H1 (cell line): ENCODE data around the gene GPRASP2. TPM values are rescaled to one million over a fixed set of nuclear protein-coding genes. Genes with fewer than 3 reads are reported as not detected.

ENCODE experiments used
- CTCF ChIA-PET: fragments of 300-600 bp; sonication (Branson Sonifier 250); formaldehyde crosslinking; loops from one replicate; lab custom pipeline; 2021; ENCODE audit not compliant: partially characterized antibody; lab: Charles Lee
- POLR2A ChIA-PET: fragments of 300-600 bp; sonication (Branson Sonifier 250); formaldehyde crosslinking; loops from one replicate; lab custom pipeline; 2021; ENCODE audit warnings: inconsistent platforms; ENCODE audit not compliant: partially characterized antibody; lab: Charles Lee
- DNase-seq, 2 experiments: peaks; one replicate each; pipeline versions ENCODE4 v3.0.0 to v3.0.0-alpha.2; 2010 to 2022; ENCODE audit warnings: low spot score in 2 of 2, low read depth in 1 of 2, mixed read lengths in 1 of 2
- FAIRE-seq: peaks from 2 replicates; lab custom pipeline; 2011; peaks lifted over from hg19 to GRCh38; lab: Jason Lieb, UNC
- H2AFZ ChIP-seq: 2 replicates; pipeline ENCODE4 v1.8.1; 2012; ENCODE audit warnings: low read length, inconsistent platforms
- H2AK5ac ChIP-seq: 2 replicates; pipeline ENCODE4 v1.6.1; 2013; ENCODE audit warnings: low read depth, low read length
- H2BK120ac ChIP-seq: replicated peaks from 2 replicates; pipeline ENCODE3; 2013; ENCODE audit warnings: low read depth, low read length, inconsistent platforms
- H2BK12ac ChIP-seq: 2 replicates; pipeline ENCODE4 v1.6.1; 2013; ENCODE audit warnings: low read depth, low read length
- H2BK15ac ChIP-seq: 2 replicates; pipeline ENCODE4 v1.6.1; 2013; ENCODE audit warnings: low read length
- H2BK20ac ChIP-seq: 2 replicates; pipeline ENCODE4 v1.6.1; 2013; ENCODE audit warnings: low read length
- H2BK5ac ChIP-seq: 2 replicates; pipeline ENCODE4 v1.6.1; 2013; ENCODE audit warnings: low read depth, low read length
- H3K14ac ChIP-seq: 2 replicates; pipeline ENCODE4 v1.6.1; 2013; ENCODE audit warnings: inconsistent platforms; ENCODE audit not compliant: insufficient read length
- H3K18ac ChIP-seq: 2 replicates; pipeline ENCODE4 v1.6.1; 2013; ENCODE audit warnings: low read length; ENCODE audit errors: extremely low read depth
- H3K23ac ChIP-seq: 2 replicates; pipeline ENCODE4 v1.6.1; 2013; ENCODE audit warnings: inconsistent platforms; ENCODE audit not compliant: insufficient read length
- H3K23me2 ChIP-seq: 2 replicates; pipeline ENCODE4 v1.6.1; 2013; ENCODE audit warnings: low read depth, low read length
- H3K27ac ChIP-seq: 2 replicates; pipeline ENCODE4 v1.6.1; 2011; ENCODE audit warnings: low read depth, low read length, inconsistent platforms
- H3K27me3 ChIP-seq, 4 experiments: replicated peaks in 1 of 4; 1 replicate in 1 of 4; 2 replicates in 3 of 4; pipeline versions ENCODE4 v1.6.1 to v1.8.1; 2011 to 2013; ENCODE audit warnings: low read length in 3 of 4, mild to moderate bottlenecking in 3 of 4, inconsistent platforms in 2 of 4, mixed read lengths in 2 of 4, moderate library complexity in 1 of 4; ENCODE audit not compliant: control insufficient read depth in 3 of 4, insufficient read depth in 3 of 4; ENCODE audit errors: extremely low read depth in 1 of 4
- H3K36me3 ChIP-seq, 4 experiments: 2 replicates each; pipeline versions ENCODE4 v1.6.1 to v1.8.1; 2011 to 2013; ENCODE audit warnings: mild to moderate bottlenecking in 4 of 4, low read length in 3 of 4, moderate library complexity in 2 of 4, control low read depth in 1 of 4, inconsistent platforms in 1 of 4; ENCODE audit not compliant: insufficient read depth in 4 of 4, control insufficient read depth in 2 of 4
- H3K4ac ChIP-seq: replicated peaks from 2 replicates; pipeline ENCODE3; 2013; ENCODE audit warnings: low read length, low read depth, mixed read lengths, inconsistent platforms; ENCODE audit not compliant: insufficient read length
- H3K4me1 ChIP-seq, 4 experiments: replicated peaks in 1 of 4; 1 replicate in 1 of 4; 2 replicates in 3 of 4; pipeline versions ENCODE4 v1.6.1 to v1.8.1; 2011 to 2013; ENCODE audit warnings: low read length in 3 of 4, inconsistent platforms in 2 of 4, mixed read lengths in 1 of 4; ENCODE audit not compliant: insufficient read depth in 4 of 4, control insufficient read depth in 3 of 4
- H3K4me2 ChIP-seq, 2 experiments: 2 replicates each; pipeline versions ENCODE4 v1.6.1 to v1.8.1; 2011 to 2013; ENCODE audit warnings: low read depth in 2 of 2, low read length in 2 of 2, control low read depth in 1 of 2, inconsistent platforms in 1 of 2, mild to moderate bottlenecking in 1 of 2; ENCODE audit not compliant: insufficient read depth in 1 of 2
- H3K4me3 ChIP-seq, 4 experiments: fragments of 200-600, 300-600 bp in 1 of 4; sonication (generic), shearing (Covaris generic), sonication (Bioruptor Twin) in 1 of 4; 2 replicates each; pipeline versions ENCODE4 v1.5.1 to v1.8.1; 2011 to 2016; ENCODE audit warnings: low read length in 4 of 4, low read depth in 3 of 4, control low read depth in 2 of 4, inconsistent platforms in 2 of 4, mild to moderate bottlenecking in 2 of 4, mixed read lengths in 1 of 4, moderate library complexity in 1 of 4; ENCODE audit not compliant: insufficient read depth in 2 of 4; ENCODE audit errors: extremely low read depth in 1 of 4
- H3K56ac ChIP-seq: replicated peaks from 2 replicates; pipeline ENCODE3; 2013; ENCODE audit warnings: low read depth, mild to moderate bottlenecking, mixed read lengths, low read length, inconsistent platforms; ENCODE audit not compliant: insufficient read length
- H3K79me1 ChIP-seq: 2 replicates; pipeline ENCODE4 v1.6.1; 2013; ENCODE audit warnings: low read depth, low read length, control low read depth
- H3K79me2 ChIP-seq, 2 experiments: 2 replicates each; pipeline versions ENCODE4 v1.6.1 to v1.8.1; 2012 to 2013; ENCODE audit warnings: low read length in 2 of 2, mild to moderate bottlenecking in 2 of 2, inconsistent platforms in 1 of 2; ENCODE audit not compliant: insufficient read depth in 2 of 2, control insufficient read depth in 1 of 2
- H3K9ac ChIP-seq, 4 experiments: replicated peaks in 1 of 4; 1 replicate in 1 of 4; 2 replicates in 3 of 4; pipeline versions ENCODE4 v1.6.1 to v1.8.1; 2011 to 2013; ENCODE audit warnings: low read depth in 3 of 4, low read length in 3 of 4, control low read depth in 2 of 4, mild to moderate bottlenecking in 2 of 4, moderate library complexity in 2 of 4, inconsistent platforms in 1 of 4; ENCODE audit errors: extremely low read depth in 1 of 4
- H3K9me3 ChIP-seq, 2 experiments: 2 replicates each; pipeline versions ENCODE4 v1.6.1 to v1.8.1; 2012 to 2013; ENCODE audit warnings: mild to moderate bottlenecking in 2 of 2, moderate library complexity in 2 of 2, control low read depth in 1 of 2, inconsistent platforms in 1 of 2, low read depth in 1 of 2, low read length in 1 of 2, mixed read lengths in 1 of 2; ENCODE audit not compliant: insufficient read depth in 2 of 2
- H4K20me1 ChIP-seq, 2 experiments: replicated peaks in 1 of 2; 2 replicates each; pipeline versions ENCODE3 to v1.8.1; 2011 to 2013; ENCODE audit warnings: inconsistent platforms in 2 of 2, low read length in 2 of 2, mild to moderate bottlenecking in 1 of 2; ENCODE audit not compliant: insufficient read depth in 2 of 2, control insufficient read depth in 1 of 2
- H4K5ac ChIP-seq: 2 replicates; pipeline ENCODE4 v1.6.1; 2013; ENCODE audit warnings: low read length, low read depth, mixed read lengths, inconsistent platforms; ENCODE audit not compliant: insufficient read length
- H4K8ac ChIP-seq: 2 replicates; pipeline ENCODE4 v1.8.0; 2013; ENCODE audit warnings: mild to moderate bottlenecking, moderate library complexity, low read length, inconsistent platforms; ENCODE audit not compliant: insufficient read depth; ENCODE audit errors: extremely low read depth
- H4K91ac ChIP-seq: replicated peaks from 2 replicates; pipeline ENCODE3; 2013; ENCODE audit warnings: low read length, mixed read lengths, inconsistent platforms; ENCODE audit not compliant: insufficient read length
- CREB1 ChIP-seq: IDR thresholded peaks from 2 replicates; pipeline ENCODE4 v1.6.1; 2012; ENCODE audit warnings: inconsistent platforms
- RAD21 ChIP-seq, 2 experiments: IDR thresholded peaks in 1 of 2; conservative IDR thresholded peaks in 1 of 2; 2 replicates each; pipeline ENCODE4 v1.6.1; 2011; ENCODE audit warnings: low read depth in 2 of 2, low read length in 2 of 2, improper control_type of control experiment in 1 of 2, inconsistent platforms in 1 of 2, mild to moderate bottlenecking in 1 of 2, moderate library complexity in 1 of 2
- WGBS, 2 experiments: shearing (Covaris generic) in 1 of 2; methylation state at CpG; one replicate each; pipeline versions ENCODE4 v1.1.6 to v1.1.7; 2013 to 2015; ENCODE audit warnings: low lambda C conversion rate in 2 of 2, mixed read lengths in 2 of 2, inconsistent platforms in 1 of 2, low coverage in 1 of 2, missing lambda C conversion rate in 1 of 2; ENCODE audit not compliant: insufficient replicate concordance in 2 of 2, insufficient coverage in 1 of 2, insufficient read length in 1 of 2; ENCODE audit errors: extremely low coverage in 1 of 2, missing lambda C conversion rate in 1 of 2; 5-methylcytosine and 5-hydroxymethylcytosine counted together
- polyA plus RNA-seq, 7 experiments: library from polyadenylated mRNA; depleted of rRNA in 3 of 7; stranded (reverse) in 5 of 7; unstranded in 2 of 7; fragments of >200 nt in 5 of 7; fragments of 200-250 nt in 2 of 7; gene quantifications; 1 replicate in 5 of 7; 2 replicates in 1 of 7; 4 replicates in 1 of 7; pipeline versions ENCODE4 v1.2.1 to v1.2.3, GENCODE V29; 2011 to 2013; ENCODE audit warnings: missing spikeins in 2 of 7, mixed read lengths in 2 of 7
- total RNA-seq: library from RNA; stranded (reverse); fragmentation: NEBNext Ultra II Directional; extraction: Animal tissue kit (Norgen Biotek cat#: 25700); gene quantifications from 2 replicates; pipeline ENCODE4 v1.2.1, GENCODE V29; 2021
- TF ChIP-seq, protein P1 (sequence below), 3 experiments: IDR thresholded peaks; 1 replicate in 2 of 3; 2 replicates in 1 of 3; pipeline versions ENCODE4 v1.5.1 to v1.6.1; 2011; ENCODE audit warnings: low read length in 3 of 3, mild to moderate bottlenecking in 3 of 3, inconsistent platforms in 2 of 3, low read depth in 1 of 3, moderate library complexity in 1 of 3; ENCODE audit not compliant: insufficient read depth in 1 of 3; ENCODE audit errors: control extremely low read depth in 1 of 3

Gene GPRASP2
- total and polyA plus RNA-seq, 2 of the 8 experiments (the other 6 are each of a cell fraction or from before 2014, with no cell fraction given), result 8.0 to 15.7 TPM

DNA sequence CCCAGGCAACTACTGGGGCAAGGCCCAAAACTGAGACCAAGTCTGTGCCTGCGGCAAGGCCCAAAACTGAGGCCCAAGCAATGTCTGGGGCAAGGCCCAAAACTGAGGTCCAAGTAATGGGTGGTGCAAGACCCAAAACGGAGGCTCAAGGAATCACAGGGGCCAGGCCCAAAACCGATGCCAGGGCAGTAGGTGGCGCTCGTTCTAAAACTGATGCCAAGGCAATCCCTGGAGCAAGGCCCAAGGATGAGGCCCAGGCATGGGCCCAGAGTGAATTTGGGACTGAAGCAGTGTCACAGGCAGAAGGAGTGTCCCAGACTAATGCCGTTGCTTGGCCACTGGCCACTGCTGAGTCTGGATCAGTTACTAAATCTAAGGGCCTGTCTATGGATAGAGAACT, 2.7 kb downstream of the GPRASP2 start:
- ChIA-PET CTCF (interaction anchor here (0.6 to 0.8 kb wide), 2 partner anchors 20 to 34 kb away, joined by 3 read pairs; no protein-coding TSS in a partner anchor), POLR2A (no interaction called here)
- DNase-seq, result peak in 1 of 2 experiments; percentile 54
- Histone ChIP-seq H3K4me3 (no peak overlapping the region), H4K5ac (no peak overlapping the region), H2BK5ac (no peak overlapping the region), H3K4ac (no peak overlapping the region), H2BK12ac (no peak overlapping the region), H4K8ac (no peak overlapping the region), H2BK20ac (no peak overlapping the region), H3K79me2 (no peaks in the 10 kb centered on the region), H2AK5ac (no peak overlapping the region), H3K18ac (no peak overlapping the region), H2AFZ (no peak overlapping the region), H3K56ac (no peak overlapping the region), H3K14ac (no peak overlapping the region), H3K9me3 (no peaks in the 10 kb centered on the region), H2BK120ac (no peak overlapping the region), H3K79me1 (no peaks in the 10 kb centered on the region), H3K27ac (no peak overlapping the region), H3K27me3 (no peaks in the 10 kb centered on the region; a peak in 1 of 7 replicates), H4K20me1 (no peaks in the 10 kb centered on the region), H3K4me1 (no peaks in the 10 kb centered on the region; a peak in 2 of 7 replicates), H2BK15ac (no peak overlapping the region), H3K23ac (no peak overlapping the region), H3K23me2 (peaks cover 3% of the 10 kb centered on the region; the same call in 1 of the 2 replicates), H3K4me2 (no peak overlapping the region), H3K36me3 (peaks cover 0 to 4% (median 0%) of the 10 kb centered on the region in 4 experiments; a peak in 1 of 8 replicates), H3K9ac (no peak overlapping the region), H4K91ac (no peak overlapping the region)
- WGBS, 2 experiments, result 66% methylated on average over 5 of the region's 6 CpGs; no CpG with 5 or more reads in 1 of the 2 experiments
- FAIRE-seq, result no peak
- TF ChIP-seq, protein P1, sequence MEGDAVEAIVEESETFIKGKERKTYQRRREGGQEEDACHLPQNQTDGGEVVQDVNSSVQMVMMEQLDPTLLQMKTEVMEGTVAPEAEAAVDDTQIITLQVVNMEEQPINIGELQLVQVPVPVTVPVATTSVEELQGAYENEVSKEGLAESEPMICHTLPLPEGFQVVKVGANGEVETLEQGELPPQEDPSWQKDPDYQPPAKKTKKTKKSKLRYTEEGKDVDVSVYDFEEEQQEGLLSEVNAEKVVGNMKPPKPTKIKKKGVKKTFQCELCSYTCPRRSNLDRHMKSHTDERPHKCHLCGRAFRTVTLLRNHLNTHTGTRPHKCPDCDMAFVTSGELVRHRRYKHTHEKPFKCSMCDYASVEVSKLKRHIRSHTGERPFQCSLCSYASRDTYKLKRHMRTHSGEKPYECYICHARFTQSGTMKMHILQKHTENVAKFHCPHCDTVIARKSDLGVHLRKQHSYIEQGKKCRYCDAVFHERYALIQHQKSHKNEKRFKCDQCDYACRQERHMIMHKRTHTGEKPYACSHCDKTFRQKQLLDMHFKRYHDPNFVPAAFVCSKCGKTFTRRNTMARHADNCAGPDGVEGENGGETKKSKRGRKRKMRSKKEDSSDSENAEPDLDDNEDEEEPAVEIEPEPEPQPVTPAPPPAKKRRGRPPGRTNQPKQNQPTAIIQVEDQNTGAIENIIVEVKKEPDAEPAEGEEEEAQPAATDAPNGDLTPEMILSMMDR (IDR thresholded peaks at IDR 0.05; ENCODE audit: control extremely low read depth in 1 of 3, insufficient read depth in 1 of 3, low read depth in 1 of 3, low read length in 3 of 3), result peak in 2 of 3 experiments; percentile 31 to 47; a peak in 2 of 4 replicates
- TF ChIP-seq RAD21 (IDR thresholded peaks at IDR 0.05 in 1 of 2, conservative IDR thresholded peaks at IDR 0.05 in 1 of 2; ENCODE audit: low read depth in 2 of 2, low read length in 2 of 2) (peak; percentile 15 to 33; a peak in 2 of 4 replicates), CREB1 (no peak)
